NT2/D1 (cell line): ENCODE measurements around the gene AURKA.
A peak's percentile ranks its signal among the peaks of the same experiment; 100 is the strongest.
"Not testable (repeated sequence)": the region's sequence is repeated elsewhere in the genome, so short reads cannot be mapped to it uniquely, and the experiment has no call there.

Experiments used
- DNase-seq: peaks from one replicate; pipeline ENCODE4 v3.0.0-alpha.2; 2011; ENCODE audit warnings: low read depth, low spot score
- H3K27me3 ChIP-seq: 2 replicates; pipeline ENCODE4 v1.6.0; 2011; ENCODE audit warnings: mild to moderate bottlenecking; ENCODE audit not compliant: insufficient read length, insufficient read depth
- H3K36me3 ChIP-seq: 2 replicates; pipeline ENCODE4 v1.6.1; 2011; ENCODE audit warnings: mild to moderate bottlenecking, low read length, mixed read lengths; ENCODE audit not compliant: insufficient read depth, insufficient read length
- H3K4me1 ChIP-seq: 2 replicates; pipeline ENCODE4 v1.5.1; 2011; ENCODE audit not compliant: insufficient read depth, insufficient read length
- H3K4me3 ChIP-seq: 2 replicates; pipeline ENCODE4 v1.5.1; 2011; ENCODE audit warnings: low read depth; ENCODE audit not compliant: insufficient read length
- H3K9ac ChIP-seq: 2 replicates; pipeline ENCODE4 v1.6.0; 2011; ENCODE audit warnings: low read depth; ENCODE audit not compliant: insufficient read length
- H3K9me3 ChIP-seq: 2 replicates; pipeline ENCODE4 v1.5.1; 2011; ENCODE audit warnings: mild to moderate bottlenecking, low read length; ENCODE audit not compliant: insufficient read depth
- SUZ12 ChIP-seq: IDR thresholded peaks from 2 replicates; pipeline ENCODE4 v1.6.1; 2011; ENCODE audit not compliant: insufficient read length, insufficient read depth; ENCODE audit errors: extremely low read depth
- YY1 ChIP-seq: IDR thresholded peaks from 2 replicates; pipeline ENCODE4 v1.6.1; 2011; ENCODE audit not compliant: insufficient read length, insufficient read depth
- ZNF274 ChIP-seq: IDR thresholded peaks from 2 replicates; pipeline ENCODE4 v1.6.1; 2011; ENCODE audit warnings: mild to moderate bottlenecking, low read depth, low read length

The AURKA gene

GRCh38 chr20:56345911-56346310 is 46.1 kb downstream of the AURKA start:
- TF ChIP-seq YY1 (no peak), ZNF274 (no peak), SUZ12 (no peak)
- Histone ChIP-seq H3K36me3 (no peaks in the 10 kb centered on the region), H3K4me1 (peaks cover 3% of the 10 kb centered on the region), H3K27me3 (peaks cover 62% of the 10 kb centered on the region), H3K4me3 (no peak overlapping the region), H3K9ac (no peak overlapping the region), H3K9me3 (peaks cover 9% of the 10 kb centered on the region)
- no peak for DNase-seq

GRCh38 chr20:56343861-56344381 is 48.1 kb downstream of the AURKA start:
- peak; percentile 84 for DNase-seq
- H3K4me1 ChIP-seq = peaks cover 3% of the 10 kb centered on the region
- peaks cover 50% of the 10 kb centered on the region for H3K27me3 ChIP-seq
- TF ChIP-seq YY1 (no peak), ZNF274 (no peak), SUZ12 (no peak)
- H3K4me3 ChIP-seq = peak overlapping the region; percentile 26
- H3K36me3 ChIP-seq = no peaks in the 10 kb centered on the region
- peak overlapping the region; percentile 52 for H3K9ac ChIP-seq
- peaks cover 9% of the 10 kb centered on the region for H3K9me3 ChIP-seq

GRCh38 chr20:56342783-56343182 is 49.2 kb downstream of the AURKA start:
- Histone ChIP-seq H3K27me3 (peaks cover 48% of the 10 kb centered on the region), H3K4me3 (no peak overlapping the region)

GRCh38 chr20:56336709-56337108 is 55.3 kb downstream of the AURKA start:
- H3K9ac ChIP-seq, H3K9me3 ChIP-seq, H3K27me3 ChIP-seq, DNase-seq, H3K36me3 ChIP-seq, H3K4me3 ChIP-seq, H3K4me1 ChIP-seq: not testable (repeated sequence)

More at GRCh38 chr20:56342783-56343182, 49.2 kb downstream of the AURKA start:
- Histone ChIP-seq H3K4me1 (no peaks in the 10 kb centered on the region), H3K9ac (no peak overlapping the region), H3K9me3 (peaks cover 9% of the 10 kb centered on the region), H3K36me3 (no peaks in the 10 kb centered on the region)
- DNase-seq = no peak
- TF ChIP-seq YY1 (no peak), ZNF274 (no peak), SUZ12 (no peak)

- no peak overlapping the region for H3K4me3 ChIP-seq
- peaks cover 8% of the 10 kb centered on the region for H3K27me3 ChIP-seq
- no peaks in the 10 kb centered on the region for H3K9me3 ChIP-seq
- H3K9ac ChIP-seq = no peak overlapping the region
- TF ChIP-seq ZNF274 (no peak), SUZ12 (no peak), YY1 (no peak)
- no peaks in the 10 kb centered on the region for H3K36me3 ChIP-seq
- no peaks in the 10 kb centered on the region for H3K4me1 ChIP-seq
- DNase-seq = no peak
Observed at GRCh38 chr20:56328861-56329260, 63.2 kb downstream of the AURKA start.

GRCh38 chr20:56324806-56325205 is 67.2 kb downstream of the AURKA start:
- no peak for DNase-seq
- no peak overlapping the region for H3K9ac ChIP-seq
- no peaks in the 10 kb centered on the region for H3K9me3 ChIP-seq
- no peaks in the 10 kb centered on the region for H3K36me3 ChIP-seq
- H3K4me3 ChIP-seq = no peak overlapping the region
- no peaks in the 10 kb centered on the region for H3K4me1 ChIP-seq
- H3K27me3 ChIP-seq = peaks cover 2% of the 10 kb centered on the region
- TF ChIP-seq SUZ12 = no peak
- TF ChIP-seq YY1 = no peak
- TF ChIP-seq ZNF274 = no peak

- TF ChIP-seq YY1 (no peak), ZNF274 (no peak), SUZ12 (no peak)
- Histone ChIP-seq H3K4me3 (no peak overlapping the region), H3K36me3 (no peaks in the 10 kb centered on the region), H3K27me3 (no peaks in the 10 kb centered on the region), H3K9me3 (no peaks in the 10 kb centered on the region), H3K9ac (no peak overlapping the region), H3K4me1 (no peaks in the 10 kb centered on the region)
- DNase-seq = no peak
Observed at GRCh38 chr20:56323656-56324055, 68.4 kb downstream of the AURKA start.

- no peak for DNase-seq
- TF ChIP-seq YY1 (no peak), ZNF274 (no peak), SUZ12 (no peak)
- Histone ChIP-seq H3K27me3 (no peaks in the 10 kb centered on the region), H3K4me3 (no peak overlapping the region), H3K9me3 (no peaks in the 10 kb centered on the region), H3K9ac (no peak overlapping the region), H3K36me3 (no peaks in the 10 kb centered on the region), H3K4me1 (no peaks in the 10 kb centered on the region)
Observed at GRCh38 chr20:56323206-56323605, 68.8 kb downstream of the AURKA start.
